Upper lobe of right lung (tissue), 1 donor: ENCODE measurements around the gene STMN3. TPM values are rescaled to one million over a fixed set of nuclear protein-coding genes. Genes with fewer than 3 reads are reported as not detected.

Experiments used
- ATAC-seq: fragments of 200-7000 bp; cut with Tn5 transposase; one replicate; pipeline ENCODE4 v1.9.1; 2020; ENCODE audit warnings: mild to moderate bottlenecking, moderate library complexity
- DNase-seq: peaks from one replicate; pipeline ENCODE4 v3.0.0-alpha.2; 2020
- H3K27ac ChIP-seq: fragments of 200-600 bp; one replicate; pipeline ENCODE4 v1.8.0; 2022
- H3K27me3 ChIP-seq: fragments of 200-600 bp; one replicate; pipeline ENCODE4 v1.8.0; 2022; ENCODE audit warnings: mild to moderate bottlenecking
- H3K36me3 ChIP-seq: fragments of 200-600 bp; one replicate; pipeline ENCODE4 v1.8.0; 2022
- H3K4me1 ChIP-seq: fragments of 200-600 bp; one replicate; pipeline ENCODE4 v1.8.0; 2022
- H3K4me3 ChIP-seq: fragments of 200-600 bp; one replicate; pipeline ENCODE4 v1.8.0; 2022; ENCODE audit warnings: mild to moderate bottlenecking
- H3K9me3 ChIP-seq: fragments of 200-600 bp; one replicate; pipeline ENCODE4 v1.8.0; 2022
- CTCF ChIP-seq: fragments of 200-600 bp; IDR thresholded peaks from one replicate; pipeline ENCODE4 v1.8.0; 2022; ENCODE audit warnings: antibody characterized with exemption
- intact Hi-C: fragments of 100-400 bp; cut with DNase I; formaldehyde crosslinking; loops from one replicate; pipeline ENCODE4 v1.11.0; 2022
- total RNA-seq: library from RNA; stranded (reverse); fragmentation: NEBNext Ultra II Directional; extraction: Animal tissue kit (Norgen Biotek cat#: 25700); gene quantifications from one replicate; pipeline ENCODE4 v1.2.1, GENCODE V29; 2021
- donor health status: DM: no; HTN: yes; CAD: no; lungs with severe emphysema.

STMN3 gene
- total RNA-seq, 1 donor from 2014 or later, result 12.4 TPM

GRCh38 chr20:63693733-63694583 is 40.7 kb upstream of the STMN3 start:
- H3K36me3 ChIP-seq, result peaks cover 15% of the 10 kb centered on the region
- no peak for TF ChIP-seq CTCF
- no peak overlapping the region for H3K4me3 ChIP-seq
- peaks cover 20% of the 10 kb centered on the region for H3K4me1 ChIP-seq
- H3K27ac ChIP-seq, result no peak overlapping the region
- intact Hi-C loops, result no loop called here
- H3K27me3 ChIP-seq, result no peaks in the 10 kb centered on the region
- DNase-seq (no peak), ATAC-seq (no peak)
- H3K9me3 ChIP-seq, result no peaks in the 10 kb centered on the region

GRCh38 chr20:63693083-63693732 is 40.0 kb upstream of the STMN3 start:
- peaks cover 15% of the 10 kb centered on the region for H3K36me3 ChIP-seq
- H3K27me3 ChIP-seq, result no peaks in the 10 kb centered on the region
- no peak for ATAC-seq
- peaks cover 27% of the 10 kb centered on the region for H3K4me1 ChIP-seq
- no peak overlapping the region for H3K4me3 ChIP-seq
- no peaks in the 10 kb centered on the region for H3K9me3 ChIP-seq
- H3K27ac ChIP-seq, result no peak overlapping the region
- intact Hi-C loops, result no loop called here
- no peak for TF ChIP-seq CTCF
- DNase-seq, result no peak

- H3K27me3 ChIP-seq, result no peaks in the 10 kb centered on the region
- intact Hi-C loops, result no loop called here
- H3K36me3 ChIP-seq, result peaks cover 15% of the 10 kb centered on the region
- DNase-seq, result no peak
- H3K27ac ChIP-seq, result peak overlapping the region; percentile 63
- H3K4me1 ChIP-seq, result peaks cover 33% of the 10 kb centered on the region
- no peaks in the 10 kb centered on the region for H3K9me3 ChIP-seq
- TF ChIP-seq CTCF, result no peak
- H3K4me3 ChIP-seq, result no peak overlapping the region
- no peak for ATAC-seq
Observed at GRCh38 chr20:63692436-63693082, 39.3 kb upstream of the STMN3 start.

GRCh38 chr20:63691711-63692435 is 38.6 kb upstream of the STMN3 start:
- Histone ChIP-seq H3K27ac (peak overlapping the region; percentile 63), H3K9me3 (no peaks in the 10 kb centered on the region), H3K4me3 (no peak overlapping the region), H3K36me3 (peaks cover 15% of the 10 kb centered on the region), H3K27me3 (no peaks in the 10 kb centered on the region), H3K4me1 (peaks cover 33% of the 10 kb centered on the region)
- DNase-seq (no peak), ATAC-seq (no peak)
- no peak for TF ChIP-seq CTCF
- intact Hi-C loops, result no loop called here

- H3K4me1 ChIP-seq, result peaks cover 33% of the 10 kb centered on the region
- intact Hi-C loops, result no loop called here
Observed at GRCh38 chr20:63690898-63691710, 37.9 kb upstream of the STMN3 start.

More at GRCh38 chr20:63690898-63691710, 37.9 kb upstream of the STMN3 start:
- Histone ChIP-seq H3K4me3 (no peak overlapping the region), H3K9me3 (no peaks in the 10 kb centered on the region), H3K27ac (no peak overlapping the region), H3K36me3 (peaks cover 15% of the 10 kb centered on the region), H3K27me3 (no peaks in the 10 kb centered on the region)
- no peak for ATAC-seq
- TF ChIP-seq CTCF, result no peak
- DNase-seq, result peak; percentile 66
